ENCODE measurements around the gene MLANA. TPM values are rescaled to one million over a fixed set of nuclear protein-coding genes. Genes with fewer than 3 reads are reported as not detected.
A peak's percentile ranks its signal among the peaks of the same experiment; 100 is the strongest.

The MLANA gene
- total RNA-seq, 4 donors from 2014 or later = not detected

DNA sequence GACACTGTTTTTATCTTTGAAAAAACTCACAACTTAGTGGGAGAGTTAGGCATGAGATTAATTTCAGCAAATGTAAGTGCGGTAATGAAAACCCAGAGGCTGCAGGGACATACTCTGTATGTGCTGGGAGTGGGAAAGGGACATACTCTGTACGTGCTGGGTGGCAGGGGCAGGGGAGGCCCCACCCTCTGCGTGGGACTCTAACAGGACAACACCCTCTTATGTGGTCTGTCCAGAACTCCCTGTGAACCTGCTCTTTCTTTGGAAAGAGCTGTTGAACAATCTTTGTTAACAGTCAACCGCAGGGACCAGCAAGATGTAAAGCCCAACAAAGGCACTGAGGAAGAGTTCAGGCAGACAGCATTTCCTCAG is 2.4 kb downstream of the MLANA start:
- Histone ChIP-seq H3K27ac (peak overlapping the region in 1 of 2 donors; percentile 39), H3K27me3 (no peaks in the 10 kb centered on the region), H3K9me3 (no peaks in the 10 kb centered on the region), H3K4me1 (no peaks in the 10 kb centered on the region), H3K4me3 (no peak overlapping the region), H3K36me3 (no peaks in the 10 kb centered on the region)
- intact Hi-C loops (cut with DNase I; ENCODE audit: low total_unique reads) = no loop called here
- TF ChIP-seq POLR2A (IDR thresholded peaks at IDR 0.05) = no peak
- TF ChIP-seq, protein P1, sequence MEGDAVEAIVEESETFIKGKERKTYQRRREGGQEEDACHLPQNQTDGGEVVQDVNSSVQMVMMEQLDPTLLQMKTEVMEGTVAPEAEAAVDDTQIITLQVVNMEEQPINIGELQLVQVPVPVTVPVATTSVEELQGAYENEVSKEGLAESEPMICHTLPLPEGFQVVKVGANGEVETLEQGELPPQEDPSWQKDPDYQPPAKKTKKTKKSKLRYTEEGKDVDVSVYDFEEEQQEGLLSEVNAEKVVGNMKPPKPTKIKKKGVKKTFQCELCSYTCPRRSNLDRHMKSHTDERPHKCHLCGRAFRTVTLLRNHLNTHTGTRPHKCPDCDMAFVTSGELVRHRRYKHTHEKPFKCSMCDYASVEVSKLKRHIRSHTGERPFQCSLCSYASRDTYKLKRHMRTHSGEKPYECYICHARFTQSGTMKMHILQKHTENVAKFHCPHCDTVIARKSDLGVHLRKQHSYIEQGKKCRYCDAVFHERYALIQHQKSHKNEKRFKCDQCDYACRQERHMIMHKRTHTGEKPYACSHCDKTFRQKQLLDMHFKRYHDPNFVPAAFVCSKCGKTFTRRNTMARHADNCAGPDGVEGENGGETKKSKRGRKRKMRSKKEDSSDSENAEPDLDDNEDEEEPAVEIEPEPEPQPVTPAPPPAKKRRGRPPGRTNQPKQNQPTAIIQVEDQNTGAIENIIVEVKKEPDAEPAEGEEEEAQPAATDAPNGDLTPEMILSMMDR (IDR thresholded peaks at IDR 0.05) = no peak
- DNase-seq = no peak

DNA sequence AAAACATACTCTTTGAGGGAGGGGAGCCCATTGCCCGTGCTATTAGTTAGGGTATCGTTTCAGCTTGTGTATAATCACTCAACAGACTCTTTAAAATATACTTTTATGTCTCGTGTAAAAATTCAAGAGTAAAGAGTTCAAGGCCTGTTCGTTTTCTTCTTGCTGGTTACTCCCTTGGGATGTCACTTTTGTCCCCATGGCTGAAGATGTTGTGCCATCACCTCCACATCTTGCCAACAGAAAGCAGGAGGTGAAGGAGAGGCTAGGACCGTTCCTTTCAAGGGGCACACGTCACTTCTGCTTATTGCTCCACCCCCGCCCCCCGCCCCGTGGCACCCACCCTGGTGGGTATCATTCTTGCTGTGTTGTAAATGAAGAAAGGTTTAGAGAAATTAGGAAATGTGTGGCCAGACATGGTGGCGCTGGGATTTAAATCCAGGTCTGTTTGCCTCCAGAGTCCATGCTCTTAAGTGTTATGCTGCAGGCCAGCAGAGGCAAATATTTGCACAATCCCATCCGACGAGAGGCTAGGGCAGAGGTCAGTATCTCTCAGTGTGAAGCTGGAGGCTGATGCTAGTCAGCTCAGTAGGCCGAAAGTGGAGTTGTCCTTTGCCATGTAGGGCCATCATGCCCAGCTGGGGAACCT is 3.0 kb downstream of the MLANA start:
- Histone ChIP-seq H3K27me3 (no peaks in the 10 kb centered on the region), H3K27ac (peak overlapping the region in 1 of 2 donors; percentile 39), H3K4me3 (no peak overlapping the region), H3K9me3 (no peaks in the 10 kb centered on the region), H3K36me3 (no peaks in the 10 kb centered on the region), H3K4me1 (no peaks in the 10 kb centered on the region)
- no peak for DNase-seq
- no peak for TF ChIP-seq POLR2A (IDR thresholded peaks at IDR 0.05)
- TF ChIP-seq, protein P1 (IDR thresholded peaks at IDR 0.05) = no peak
- intact Hi-C loops (cut with DNase I; ENCODE audit: low total_unique reads) = no loop called here

DNA sequence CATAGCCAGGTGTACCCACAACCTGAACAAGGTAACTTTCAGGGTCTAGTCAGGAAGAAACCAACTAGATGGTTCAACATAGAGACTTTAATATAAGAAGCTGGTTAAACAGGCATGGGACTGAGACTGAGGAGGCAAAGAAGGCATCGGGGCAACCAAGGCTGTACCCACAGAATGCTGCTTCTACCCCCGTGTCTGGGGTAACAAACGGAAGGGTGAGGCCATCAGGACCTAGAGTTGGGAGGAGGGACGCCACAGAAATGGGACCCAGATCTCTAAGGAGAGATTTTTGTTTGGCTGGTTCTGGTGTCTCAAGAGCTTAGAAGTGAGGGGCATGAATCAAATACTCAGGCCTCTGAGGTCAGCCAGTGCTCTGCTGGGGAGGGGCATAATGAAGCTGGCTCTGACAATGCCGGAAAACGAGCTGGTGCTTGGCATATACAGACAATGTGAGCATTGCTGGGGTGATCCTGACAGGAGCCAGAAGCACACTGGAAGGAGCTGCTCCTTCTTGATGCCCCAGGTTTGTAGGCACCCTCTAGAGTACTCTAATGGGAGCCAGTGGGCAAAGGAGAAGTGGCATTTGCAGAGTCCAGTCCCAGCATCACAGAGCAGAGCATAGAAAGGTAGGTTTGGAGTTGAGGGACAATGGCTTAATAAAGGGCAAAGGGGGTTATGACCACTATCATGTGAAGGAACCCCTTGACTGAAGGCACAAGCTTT is 3.7 kb downstream of the MLANA start:
- Histone ChIP-seq H3K4me1 (no peaks in the 10 kb centered on the region), H3K36me3 (no peaks in the 10 kb centered on the region), H3K4me3 (no peak overlapping the region), H3K9me3 (no peaks in the 10 kb centered on the region), H3K27me3 (no peaks in the 10 kb centered on the region), H3K27ac (no peak overlapping the region)
- no peak for DNase-seq
- intact Hi-C loops (cut with DNase I; ENCODE audit: low total_unique reads) = no loop called here
- TF ChIP-seq POLR2A (IDR thresholded peaks at IDR 0.05) = no peak
- TF ChIP-seq, protein P1 (IDR thresholded peaks at IDR 0.05) = no peak

DNA sequence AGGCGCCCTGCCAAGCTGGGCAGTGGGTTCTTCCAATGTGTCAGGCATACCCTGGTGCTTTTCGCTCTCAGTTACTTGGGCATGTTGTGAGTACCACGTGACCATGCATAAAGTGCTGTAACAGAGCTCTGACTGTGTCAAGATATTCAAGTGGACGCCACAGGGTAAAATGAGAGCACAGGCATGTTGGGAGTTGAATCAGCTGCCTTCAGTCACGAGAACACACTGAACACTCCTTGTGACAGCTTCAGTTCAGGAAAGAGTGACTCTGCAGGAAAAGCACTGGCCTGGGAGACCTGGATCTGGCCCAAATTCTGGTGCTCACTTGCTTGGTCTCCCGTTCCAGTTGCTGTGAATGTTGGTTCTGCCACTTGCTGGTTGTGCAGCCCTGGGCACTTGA is 5.1 kb downstream of the MLANA start:
- Histone ChIP-seq H3K27ac (no peak overlapping the region), H3K9me3 (no peaks in the 10 kb centered on the region), H3K36me3 (no peaks in the 10 kb centered on the region), H3K4me1 (no peaks in the 10 kb centered on the region), H3K4me3 (no peak overlapping the region), H3K27me3 (no peaks in the 10 kb centered on the region)
- no peak for DNase-seq
- intact Hi-C loops (cut with DNase I; ENCODE audit: low total_unique reads) = no loop called here
- no peak for TF ChIP-seq POLR2A (IDR thresholded peaks at IDR 0.05)
- TF ChIP-seq, protein P1 (IDR thresholded peaks at IDR 0.05) = no peak

DNA sequence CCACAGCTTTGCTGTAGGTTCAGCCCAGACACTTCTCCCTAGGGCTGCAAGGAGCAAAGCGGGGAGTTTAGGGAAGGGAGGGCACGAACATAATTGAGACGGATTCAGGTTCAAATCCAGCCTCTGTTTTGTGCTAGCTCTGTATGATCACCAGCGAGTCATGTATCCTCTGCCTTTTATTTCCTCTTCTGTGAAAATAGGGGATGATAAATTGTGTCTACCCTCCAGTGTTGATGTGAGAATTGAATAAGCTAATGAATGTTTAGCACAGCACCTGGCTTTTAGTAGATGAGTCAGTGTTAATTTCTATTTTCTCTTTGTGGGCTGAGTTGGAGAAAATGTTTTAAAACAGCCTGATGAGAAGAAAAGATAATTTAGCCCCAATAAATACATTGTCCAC is 6.2 kb downstream of the MLANA start:
- intact Hi-C loops (cut with DNase I; ENCODE audit: low total_unique reads) = no loop called here
- Histone ChIP-seq H3K9me3 (no peaks in the 10 kb centered on the region), H3K36me3 (no peaks in the 10 kb centered on the region), H3K4me1 (no peaks in the 10 kb centered on the region), H3K27me3 (no peaks in the 10 kb centered on the region), H3K4me3 (no peak overlapping the region), H3K27ac (no peak overlapping the region)
- DNase-seq = no peak
- TF ChIP-seq, protein P1 (IDR thresholded peaks at IDR 0.05) = no peak
- no peak for TF ChIP-seq POLR2A (IDR thresholded peaks at IDR 0.05)
